Tongue (tissue), 2 donors: ENCODE data around the gene C20orf202. TPM values are rescaled to one million over a fixed set of nuclear protein-coding genes. Genes with fewer than 3 reads are reported as not detected.

Source experiments
- DNase-seq: peaks from one replicate; pipeline ENCODE4 v3.0.0-alpha.2; 2015
- total RNA-seq: library from RNA; depleted of rRNA; stranded (reverse); fragments of >200 nt; gene quantifications from one replicate; pipeline ENCODE4 v1.2.3, GENCODE V29; 2014

The C20orf202 gene
- total RNA-seq, 1 donor from 2014 or later, result not detected

- no peak for DNase-seq
These were observed 18.5 kb upstream of the C20orf202 start, which contains the start of gene TMEM74B for GRCh38 chr20:1184638-1185315. TSS of gene TMEM74B (minus strand) at chr20:1184981. CDS start at chr20:1183801, 1,180 bp downstream.

GRCh38 chr20:1185316-1185741, 17.9 kb upstream of the C20orf202 start:
- DNase-seq, result no peak

- DNase-seq, result peak; percentile 52
These were observed 17.4 kb upstream of the C20orf202 start for GRCh38 chr20:1185790-1186334.

- no peak for DNase-seq
These were observed 16.8 kb upstream of the C20orf202 start for GRCh38 chr20:1186367-1186991.

- no peak for DNase-seq
These were observed 15.6 kb upstream of the C20orf202 start for GRCh38 chr20:1187605-1188171.

DNA sequence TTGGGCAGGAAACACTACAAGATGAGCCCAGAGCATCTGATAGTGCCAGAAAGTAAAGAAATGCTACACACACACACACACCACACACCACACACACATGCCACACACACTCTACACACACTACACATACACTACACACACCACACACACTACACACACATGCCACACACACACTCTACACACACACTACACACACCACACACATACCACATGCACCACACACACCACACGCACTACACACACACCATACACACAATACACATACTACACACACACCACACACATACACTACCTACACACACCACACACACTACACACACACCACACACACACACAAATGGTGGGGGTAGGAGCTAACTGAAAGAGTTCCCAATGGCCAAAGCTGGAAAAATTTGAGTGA, 14.9 kb upstream of the C20orf202 start:
- DNase-seq, result no peak

GRCh38 chr20:1189827-1190226, 13.4 kb upstream of the C20orf202 start:
- no peak for DNase-seq

DNA sequence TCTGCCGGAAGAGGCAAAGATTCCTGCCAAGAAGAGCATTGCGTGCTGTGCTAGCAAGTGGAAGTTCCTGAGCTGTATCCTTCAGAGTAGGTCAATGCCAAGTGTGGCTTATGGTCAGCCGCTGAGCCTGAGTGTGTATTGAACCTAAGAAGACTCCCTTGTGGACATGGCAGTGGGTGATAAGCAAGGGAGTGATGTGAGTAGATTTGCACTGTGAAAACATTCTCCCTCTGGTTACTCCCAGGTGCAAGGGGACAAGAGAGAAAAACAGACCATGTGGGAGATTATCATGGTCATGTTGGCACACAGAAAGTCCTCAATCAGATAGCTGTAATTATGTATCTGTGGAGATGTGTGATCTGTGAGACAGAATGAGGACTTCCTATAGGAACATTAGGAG, 12.4 kb upstream of the C20orf202 start:
- DNase-seq, result no peak

GRCh38 chr20:1191299-1191698, 12.0 kb upstream of the C20orf202 start:
- peak; percentile 32 for DNase-seq

DNA sequence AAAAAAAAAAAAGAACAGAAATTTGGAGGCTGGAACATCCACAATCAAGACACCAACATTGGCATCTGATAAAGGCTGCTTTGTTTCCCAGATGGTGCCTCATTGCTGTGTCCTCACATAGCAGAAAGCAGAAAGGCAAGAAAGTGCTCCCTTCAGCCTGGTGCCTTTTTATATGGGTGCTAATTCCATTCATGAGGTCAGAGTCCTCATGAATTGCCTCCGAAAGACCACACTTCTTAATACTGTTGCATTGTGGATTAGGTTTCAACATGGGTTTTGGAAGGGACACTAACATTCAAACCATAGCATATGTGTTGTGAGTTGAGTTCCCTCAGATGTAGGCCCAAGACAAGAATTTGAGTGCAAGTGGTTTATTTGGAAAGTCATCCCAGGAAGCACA, 8.0 kb upstream of the C20orf202 start:
- DNase-seq, result no peak

DNA sequence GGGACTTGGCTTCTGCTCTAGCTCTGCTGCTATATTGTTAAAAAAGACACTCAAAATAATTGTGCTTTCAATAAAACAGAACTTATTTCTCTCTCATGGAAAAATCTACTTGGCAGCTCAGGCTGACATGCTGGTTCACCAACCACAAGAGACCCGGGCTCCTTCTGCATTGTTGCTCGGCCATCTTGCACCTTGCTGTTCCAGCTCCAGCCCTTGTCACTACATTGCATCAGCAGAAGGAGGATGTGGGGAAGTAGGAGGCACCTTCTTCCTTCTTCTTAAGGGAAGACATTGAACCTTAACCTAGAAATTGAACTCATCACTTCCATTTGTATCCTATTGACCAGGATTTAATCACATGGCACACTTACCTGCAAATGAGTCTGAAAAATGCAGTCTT, 6.6 kb upstream of the C20orf202 start:
- no peak for DNase-seq

DNA sequence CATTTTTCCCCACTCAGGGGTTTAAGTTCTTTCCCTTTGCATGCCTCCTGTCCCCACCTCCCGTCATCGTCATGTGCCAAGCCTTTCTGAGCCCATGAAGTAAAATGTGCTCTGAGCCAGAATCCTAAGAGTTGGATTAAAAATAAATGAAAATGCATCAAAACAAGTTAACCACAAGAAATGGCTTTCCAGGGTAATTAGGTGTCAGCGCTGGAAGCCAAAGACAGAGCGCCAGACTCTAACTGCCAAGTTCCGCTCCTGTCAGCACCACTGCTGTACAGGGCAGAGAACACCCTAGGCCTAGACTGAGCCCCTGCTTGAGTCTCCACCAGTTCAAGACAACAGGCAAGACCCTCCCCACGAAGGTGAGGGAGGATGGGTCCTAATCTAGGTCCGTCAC, 5.5 kb upstream of the C20orf202 start:
- DNase-seq, result no peak

- no peak for DNase-seq
These were observed 4.5 kb upstream of the C20orf202 start for GRCh38 chr20:1198751-1199150.

GRCh38 chr20:1199212-1199873, 3.9 kb upstream of the C20orf202 start:
- no peak for DNase-seq

- no peak for DNase-seq
These were observed 3.3 kb upstream of the C20orf202 start for GRCh38 chr20:1199964-1200363.

- DNase-seq, result no peak
These were observed 376 bp downstream of the C20orf202 start for GRCh38 chr20:1203630-1204029.

DNA sequence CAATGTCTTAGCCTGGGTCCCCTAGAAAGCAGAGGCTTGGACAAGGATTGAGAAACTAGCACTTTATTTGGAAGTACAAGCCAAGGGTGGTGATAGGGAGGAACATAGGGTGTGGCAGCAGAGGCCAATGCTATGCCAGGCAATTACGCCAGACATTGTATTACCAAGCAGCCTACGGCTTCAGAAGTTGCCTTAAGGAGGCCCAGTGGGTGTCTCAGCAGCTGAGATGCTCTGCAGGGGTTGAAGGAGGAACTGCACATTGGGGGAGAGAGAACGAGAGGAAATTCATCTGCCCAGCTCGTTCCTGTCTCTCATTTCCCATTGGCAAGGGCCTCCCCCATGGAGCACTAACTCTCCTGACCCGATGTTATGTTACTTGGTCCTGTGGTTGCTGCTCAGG, 859 bp downstream of the C20orf202 start:
- no peak for DNase-seq

- no peak for DNase-seq
These were observed 1.3 kb downstream of the C20orf202 start for GRCh38 chr20:1204576-1204975.

DNA sequence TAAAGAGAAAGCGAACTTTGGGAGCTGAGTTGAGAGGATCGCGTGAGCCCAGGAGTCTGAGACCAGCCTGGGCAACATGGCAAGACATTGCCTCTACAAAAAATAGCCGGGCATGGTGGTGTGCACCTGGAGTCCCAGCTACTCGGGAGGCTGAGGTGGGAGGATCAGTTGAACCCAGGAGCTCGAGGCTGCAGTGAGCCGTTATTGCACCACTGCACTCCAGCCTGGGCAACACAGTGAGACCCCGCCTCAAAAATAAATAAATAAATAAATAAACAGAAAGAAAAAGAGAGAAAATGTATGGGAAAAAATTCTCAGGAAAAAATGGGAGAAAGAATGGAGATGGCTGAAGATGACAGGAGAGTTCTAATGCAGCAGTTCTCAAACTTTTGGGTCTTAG, 2.5 kb downstream of the C20orf202 start:
- DNase-seq, result no peak

DNA sequence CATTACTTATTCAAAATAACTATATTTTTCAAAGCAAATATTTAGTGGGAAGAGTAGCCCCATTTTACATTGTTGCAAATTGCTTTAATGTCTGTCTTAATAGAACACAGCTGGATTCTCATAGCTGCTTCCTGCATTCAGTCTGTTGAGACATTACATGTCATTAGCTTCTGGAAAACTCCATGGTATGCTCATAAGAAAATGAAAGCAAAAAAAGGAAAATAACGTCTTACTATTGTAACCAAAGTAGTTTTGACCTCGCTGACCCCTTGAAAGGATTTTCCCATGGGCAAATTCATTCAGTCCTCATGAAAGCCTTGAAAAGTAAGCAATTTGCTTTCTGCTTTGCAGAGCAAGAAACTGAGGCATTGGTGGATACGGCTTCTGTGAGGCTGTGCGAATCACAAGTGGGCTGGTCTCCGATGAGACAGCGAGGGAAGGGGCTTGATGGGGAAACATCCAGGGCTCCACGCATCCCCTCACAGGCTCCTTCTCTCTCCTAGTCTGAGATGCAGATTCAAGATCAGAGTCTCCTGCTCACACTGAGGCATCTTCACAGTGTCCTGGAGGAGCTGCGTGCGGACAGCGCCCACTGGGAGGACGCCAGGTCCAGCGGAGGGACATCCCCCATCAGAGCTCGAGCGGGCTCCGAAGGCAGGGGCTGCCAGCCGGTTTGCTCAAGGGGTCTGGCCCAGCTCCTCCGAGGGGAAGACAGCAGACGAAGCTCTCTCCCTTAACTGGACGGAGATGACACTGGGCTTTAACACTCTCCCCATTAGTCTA, 3.3 kb downstream of the C20orf202 start:
- DNase-seq, result no peak

DNA sequence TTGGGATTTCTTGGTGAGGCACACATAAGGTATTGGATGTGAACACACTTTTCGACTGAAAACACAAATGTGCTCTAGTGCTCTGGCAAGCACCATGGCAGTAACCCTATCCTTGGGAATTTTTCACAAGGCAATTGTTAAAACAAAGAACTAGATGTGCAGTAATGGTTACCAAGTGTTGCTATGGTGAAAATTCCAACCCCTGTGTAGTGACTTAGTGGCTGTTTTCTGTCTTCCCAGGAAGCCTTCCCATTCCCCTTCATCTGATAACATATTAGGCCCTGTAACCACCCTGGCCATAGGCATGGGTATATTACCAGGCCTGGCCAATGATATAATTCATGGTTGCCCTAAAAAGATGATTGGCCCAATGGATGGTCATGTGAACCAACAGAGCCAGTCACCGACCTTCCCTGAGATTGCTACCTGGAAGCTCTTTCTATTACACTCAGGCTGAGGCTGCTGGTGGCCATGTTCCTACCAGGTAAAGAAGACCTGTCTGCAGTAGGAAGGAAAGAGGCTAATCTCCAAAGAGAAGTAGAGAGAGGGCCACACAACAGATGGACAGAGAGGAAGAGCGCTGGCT, 4.1 kb downstream of the C20orf202 start:
- DNase-seq, result no peak
